Spinal cord (tissue), 10 donors: ENCODE results near the gene SIPA1L3. TPM values are rescaled to one million over a fixed set of nuclear protein-coding genes. Genes with fewer than 3 reads are reported as not detected.
A peak's percentile ranks its signal among the peaks of the same experiment; 100 is the strongest.

Experiments used
- DNase-seq, 6 donors: peaks; one replicate each; pipeline versions ENCODE4 v3.0.0 to v3.0.0-alpha.2; 2013 to 2015; ENCODE audit warnings: low spot score in 6 of 6, low read depth in 4 of 6
- H3K27ac ChIP-seq: one replicate; pipeline ENCODE4 v1.5.1; 2013; ENCODE audit warnings: low read depth, low read length, control low read depth
- H3K27me3 ChIP-seq: one replicate; pipeline ENCODE4 v1.6.1; 2013; ENCODE audit warnings: low read length; ENCODE audit not compliant: control insufficient read depth, insufficient read depth
- H3K36me3 ChIP-seq: one replicate; pipeline ENCODE4 v1.6.1; 2013; ENCODE audit warnings: low read length; ENCODE audit not compliant: control insufficient read depth, insufficient read depth
- H3K4me1 ChIP-seq: one replicate; pipeline ENCODE4 v1.6.1; 2013; ENCODE audit warnings: low read length; ENCODE audit not compliant: control insufficient read depth, insufficient read depth
- H3K4me3 ChIP-seq: one replicate; pipeline ENCODE4 v1.5.1; 2013; ENCODE audit warnings: low read depth, low read length, control low read depth
- H3K9me3 ChIP-seq: one replicate; pipeline ENCODE4 v1.6.1; 2013; ENCODE audit warnings: low read length; ENCODE audit not compliant: control insufficient read depth, insufficient read depth
- WGBS: methylation state at CpG from one replicate; pipeline ENCODE4 v1.1.5; 2013; ENCODE audit warnings: missing lambda C conversion rate; ENCODE audit not compliant: insufficient coverage; 5-methylcytosine and 5-hydroxymethylcytosine counted together
- polyA plus RNA-seq, 2 donors: library from polyadenylated mRNA; unstranded; fragments of 120-200 nt; gene quantifications; one replicate each; pipeline ENCODE4 v1.2.1, GENCODE V29; 2013; ENCODE audit not compliant: insufficient read length in 2 of 2
- total RNA-seq, 2 donors: library from RNA; depleted of rRNA in 1 of 2; stranded (reverse); fragments of 120-200 nt in 1 of 2; fragments of >200 nt in 1 of 2; gene quantifications; one replicate each; pipeline versions ENCODE4 v1.2.3 to v1.2.4, GENCODE V29; 2013 to 2014
- donor health status: healthy.

The SIPA1L3 gene
- total and polyA plus RNA-seq, 4 donors: 13.6 to 34.8 (median 21.9) TPM

- no peak overlapping the region for H3K27ac ChIP-seq
- peaks cover 8% of the 10 kb centered on the region for H3K4me1 ChIP-seq
- H3K9me3 ChIP-seq: peaks cover 3% of the 10 kb centered on the region
- no peak overlapping the region for H3K4me3 ChIP-seq
- 62% methylated on average over 10 of the region's 11 CpGs for WGBS
- H3K27me3 ChIP-seq: no peaks in the 10 kb centered on the region
- DNase-seq: peak in 2 of 6 donors; percentile 15 to 36
- peaks cover 2% of the 10 kb centered on the region for H3K36me3 ChIP-seq
Observed at GRCh38 chr19:37953171-37953917, 46.3 kb downstream of the SIPA1L3 start.

GRCh38 chr19:37953918-37954303, 46.9 kb downstream of the SIPA1L3 start:
- no peak overlapping the region for H3K4me3 ChIP-seq
- H3K4me1 ChIP-seq: peaks cover 6% of the 10 kb centered on the region
- DNase-seq: no peak
- H3K9me3 ChIP-seq: peaks cover 3% of the 10 kb centered on the region
- WGBS: no CpG with 5 or more reads among the region's 1 CpG
- no peaks in the 10 kb centered on the region for H3K27me3 ChIP-seq
- H3K36me3 ChIP-seq: peaks cover 2% of the 10 kb centered on the region
- H3K27ac ChIP-seq: no peak overlapping the region

GRCh38 chr19:37954421-37954874, 47.4 kb downstream of the SIPA1L3 start:
- Histone ChIP-seq H3K27ac (no peak overlapping the region), H3K9me3 (peaks cover 3% of the 10 kb centered on the region), H3K36me3 (peaks cover 2% of the 10 kb centered on the region), H3K4me1 (peaks cover 6% of the 10 kb centered on the region), H3K27me3 (no peaks in the 10 kb centered on the region), H3K4me3 (no peak overlapping the region)
- 42% methylated on average over 5 of the region's 10 CpGs for WGBS
- DNase-seq: peak in 1 of 6 donors; percentile 13

GRCh38 chr19:37955986-37956385, 49.0 kb downstream of the SIPA1L3 start:
- WGBS: 100% methylated on average over 3 of the region's 8 CpGs
- Histone ChIP-seq H3K27me3 (no peaks in the 10 kb centered on the region), H3K4me3 (no peak overlapping the region), H3K4me1 (peaks cover 6% of the 10 kb centered on the region), H3K9me3 (peaks cover 3% of the 10 kb centered on the region), H3K27ac (no peak overlapping the region), H3K36me3 (no peaks in the 10 kb centered on the region)
- DNase-seq: no peak

GRCh38 chr19:37957176-37957575, 50.2 kb downstream of the SIPA1L3 start:
- Histone ChIP-seq H3K27me3 (no peaks in the 10 kb centered on the region), H3K4me3 (no peak overlapping the region), H3K27ac (no peak overlapping the region), H3K36me3 (no peaks in the 10 kb centered on the region), H3K4me1 (peaks cover 6% of the 10 kb centered on the region), H3K9me3 (peaks cover 6% of the 10 kb centered on the region)
- no CpG with 5 or more reads among the region's 1 CpG for WGBS
- DNase-seq: no peak

- H3K27me3 ChIP-seq: no peaks in the 10 kb centered on the region
- DNase-seq: no peak
- H3K36me3 ChIP-seq: no peaks in the 10 kb centered on the region
- no CpG with 5 or more reads among the region's 3 CpGs for WGBS
- no peaks in the 10 kb centered on the region for H3K4me1 ChIP-seq
- H3K27ac ChIP-seq: no peak overlapping the region
- H3K4me3 ChIP-seq: no peak overlapping the region
- H3K9me3 ChIP-seq: peaks cover 6% of the 10 kb centered on the region
Observed at GRCh38 chr19:37959665-37960114, 52.7 kb downstream of the SIPA1L3 start.

- Histone ChIP-seq H3K4me1 (peaks cover 9% of the 10 kb centered on the region), H3K27me3 (no peaks in the 10 kb centered on the region), H3K4me3 (no peak overlapping the region), H3K9me3 (peaks cover 6% of the 10 kb centered on the region), H3K36me3 (no peaks in the 10 kb centered on the region), H3K27ac (no peak overlapping the region)
- no peak for DNase-seq
- 100% methylated on average over 2 of the region's 4 CpGs for WGBS
Observed at GRCh38 chr19:37961198-37961597, 54.2 kb downstream of the SIPA1L3 start.

- H3K4me1 ChIP-seq: peaks cover 15% of the 10 kb centered on the region
- peaks cover 4% of the 10 kb centered on the region for H3K9me3 ChIP-seq
- 71% methylated on average over 4 of the region's 4 CpGs for WGBS
- no peaks in the 10 kb centered on the region for H3K27me3 ChIP-seq
- H3K36me3 ChIP-seq: no peaks in the 10 kb centered on the region
- no peak overlapping the region for H3K4me3 ChIP-seq
- DNase-seq: no peak
- H3K27ac ChIP-seq: no peak overlapping the region
Observed at GRCh38 chr19:37963190-37963936, 56.4 kb downstream of the SIPA1L3 start.

- H3K27ac ChIP-seq: no peak overlapping the region
Observed at GRCh38 chr19:37964109-37964508, 57.1 kb downstream of the SIPA1L3 start.

More at GRCh38 chr19:37964109-37964508, 57.1 kb downstream of the SIPA1L3 start:
- DNase-seq: no peak
- Histone ChIP-seq H3K36me3 (no peaks in the 10 kb centered on the region), H3K4me3 (no peak overlapping the region), H3K27me3 (no peaks in the 10 kb centered on the region), H3K9me3 (peaks cover 4% of the 10 kb centered on the region), H3K4me1 (peaks cover 15% of the 10 kb centered on the region)
- WGBS: no CpG with 5 or more reads among the region's 2 CpGs
